ENCODE data around the gene RAP1GAP2.
"Not testable (repeated sequence)": the region's sequence is repeated elsewhere in the genome, so short reads cannot be mapped to it uniquely, and the experiment has no call there.

RAP1GAP2 gene

DNA sequence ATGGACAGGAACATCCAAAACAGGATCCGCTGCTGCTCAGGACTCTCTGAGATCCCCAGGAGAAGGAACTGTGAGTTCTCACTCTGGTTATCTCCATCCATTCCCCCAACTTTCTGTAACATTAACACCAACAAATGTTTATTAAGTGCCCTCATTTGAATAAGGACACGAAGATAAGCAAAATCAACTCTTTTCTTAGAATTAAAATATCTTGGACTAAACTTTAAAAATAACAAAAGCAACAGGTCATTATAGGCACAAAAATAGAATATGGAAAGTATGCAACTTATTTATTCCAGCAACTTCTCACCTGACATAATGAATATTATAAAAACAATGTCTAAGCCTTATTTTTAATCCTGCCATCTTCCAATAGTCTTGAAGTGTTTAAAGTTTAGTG is 267.3 kb downstream of the RAP1GAP2 start, which contains the start of gene OR1D5:
TSS of gene OR1D5 (minus strand) at position 101 of the 400 bp plus-strand sequence. CDS start at position 101, 0 bp downstream.
- not testable (repeated sequence) for DNase-seq

DNA sequence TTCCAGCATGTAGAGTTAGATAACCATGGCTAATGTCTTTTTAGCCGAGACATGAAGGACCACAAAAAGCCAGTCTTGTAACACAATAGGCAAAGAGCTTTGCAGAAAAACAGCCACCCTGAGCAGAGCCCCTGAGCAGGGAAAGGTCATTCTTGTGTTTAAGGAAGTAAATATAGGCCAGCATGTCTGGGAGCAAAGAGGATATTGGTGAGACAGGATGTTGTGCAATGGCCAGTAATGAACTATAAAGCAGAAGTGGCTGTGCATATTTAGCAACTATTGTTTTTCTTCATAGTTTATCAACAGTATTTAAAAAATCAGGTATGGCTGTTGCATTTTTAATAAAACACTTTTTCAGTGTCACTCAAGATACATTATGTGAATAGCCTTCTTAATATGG is 269.0 kb downstream of the RAP1GAP2 start:
- not testable (repeated sequence) for DNase-seq

- not testable (repeated sequence) for DNase-seq
These were observed 277.6 kb downstream of the RAP1GAP2 start for GRCh38 chr17:3073850-3074249.

Data from hippocampal formation (tissue), 2 donors.